IMR-90 (cell line): ENCODE results near the gene ARHGEF12. TPM values are rescaled to one million over a fixed set of nuclear protein-coding genes. Genes with fewer than 3 reads are reported as not detected.

Experiments
- ATAC-seq: fragments of 200-7000 bp; cut with Tn5 transposase; 2 replicates; pipeline ENCODE4 v1.9.1; 2020; ENCODE audit warnings: low read depth, mild to moderate bottlenecking, moderate library complexity
- BruUV-seq: library from RNA; stranded (reverse); fragments of 400-500 nt; replicated peaks from 2 replicates; lab custom pipeline; 2021; lab: Mats Ljungman, UMichigan
- CTCF ChIA-PET: fragments of 300-600 bp; formaldehyde crosslinking; extraction: SDS; loops from one replicate; lab custom pipeline; 2021; ENCODE audit warnings: antibody characterized with exemption; lab: Yijun Ruan, JAX
- POLR2A ChIA-PET: fragments of 300-600 bp; sonication (Branson Sonifier 250); formaldehyde crosslinking; loops from one replicate; lab custom pipeline; 2022; ENCODE audit warnings: antibody characterized with exemption; ENCODE audit not compliant: unreplicated experiment; lab: Charles Lee
- DNase-seq: peaks from one replicate; pipeline ENCODE4 v3.0.0; 2013
- H2AFZ ChIP-seq: replicated peaks from 2 replicates; pipeline ENCODE3; 2013; ENCODE audit warnings: low read length, mild to moderate bottlenecking; ENCODE audit not compliant: poor library complexity
- H2AK5ac ChIP-seq: 2 replicates; pipeline ENCODE4 v1.6.1; 2013; ENCODE audit warnings: low read depth, low read length, inconsistent platforms
- H2AK9ac ChIP-seq: replicated peaks from 2 replicates; pipeline ENCODE3; 2013; ENCODE audit warnings: mild to moderate bottlenecking, low read depth, low read length, moderate library complexity; ENCODE audit not compliant: poor library complexity
- H2BK120ac ChIP-seq: 2 replicates; pipeline ENCODE4 v1.6.1; 2013; ENCODE audit warnings: low read depth, low read length, inconsistent platforms
- H2BK15ac ChIP-seq: 3 replicates; pipeline ENCODE4 v1.6.1; 2013; ENCODE audit warnings: low read depth, low read length, inconsistent platforms
- H2BK20ac ChIP-seq: 2 replicates; pipeline ENCODE4 v1.6.1; 2013; ENCODE audit warnings: low read depth, mild to moderate bottlenecking, inconsistent platforms, low read length, moderate library complexity
- H2BK5ac ChIP-seq: 2 replicates; pipeline ENCODE4 v1.6.1; 2013; ENCODE audit warnings: mild to moderate bottlenecking, low read depth, low read length, inconsistent platforms; ENCODE audit not compliant: poor library complexity, severe bottlenecking
- H3K14ac ChIP-seq: replicated peaks from 2 replicates; pipeline ENCODE4 v1.6.1; 2013; ENCODE audit warnings: low read depth, low read length, inconsistent platforms
- H3K18ac ChIP-seq: 2 replicates; pipeline ENCODE4 v1.6.1; 2013; ENCODE audit warnings: low read depth, low read length, control low read depth
- H3K23ac ChIP-seq: 2 replicates; pipeline ENCODE4 v1.6.1; 2013; ENCODE audit warnings: low read depth, low read length, inconsistent platforms
- H3K27ac ChIP-seq: 2 replicates; pipeline ENCODE4 v1.5.1; 2013; ENCODE audit warnings: mild to moderate bottlenecking, control low read depth, low read length; ENCODE audit not compliant: insufficient read depth
- H3K27me3 ChIP-seq: 2 replicates; pipeline ENCODE4 v1.6.1; 2013; ENCODE audit warnings: low read length; ENCODE audit not compliant: control insufficient read depth, insufficient read depth
- H3K36me3 ChIP-seq: 2 replicates; pipeline ENCODE4 v1.6.1; 2013; ENCODE audit warnings: low read length, mixed read lengths; ENCODE audit not compliant: control insufficient read depth, insufficient read depth
- H3K4ac ChIP-seq: 2 replicates; pipeline ENCODE4 v1.6.1; 2013; ENCODE audit warnings: low read depth, low read length, inconsistent platforms
- H3K4me1 ChIP-seq: 2 replicates; pipeline ENCODE4 v1.6.1; 2013; ENCODE audit warnings: low read length, mixed read lengths; ENCODE audit not compliant: control insufficient read depth, insufficient read depth
- H3K4me2 ChIP-seq: 2 replicates; pipeline ENCODE4 v1.6.1; 2013; ENCODE audit warnings: low read depth, mild to moderate bottlenecking, control low read depth, low read length, moderate library complexity
- H3K4me3 ChIP-seq: 2 replicates; pipeline ENCODE4 v1.5.1; 2013; ENCODE audit warnings: low read depth, mild to moderate bottlenecking, control low read depth, low read length, moderate library complexity; ENCODE audit not compliant: insufficient read depth
- H3K56ac ChIP-seq: 2 replicates; pipeline ENCODE4 v1.6.1; 2013; ENCODE audit warnings: low read length, inconsistent platforms; ENCODE audit not compliant: insufficient read depth; ENCODE audit errors: extremely low read depth
- H3K79me1 ChIP-seq, 2 experiments: 2 replicates each; pipeline ENCODE4 v1.6.1; 2013; ENCODE audit warnings: low read length in 2 of 2, inconsistent platforms in 1 of 2, low read depth in 1 of 2
- H3K9ac ChIP-seq: 2 replicates; pipeline ENCODE4 v1.6.1; 2013; ENCODE audit warnings: low read depth, low read length, control low read depth
- H3K9me1 ChIP-seq: 2 replicates; pipeline ENCODE4 v1.6.1; 2013; ENCODE audit warnings: low read length, inconsistent platforms; ENCODE audit not compliant: insufficient read depth
- H3K9me3 ChIP-seq: 2 replicates; pipeline ENCODE4 v1.6.1; 2013; ENCODE audit warnings: low read length; ENCODE audit not compliant: control insufficient read depth, insufficient read depth
- H4K20me1 ChIP-seq: 2 replicates; pipeline ENCODE4 v1.6.1; 2013; ENCODE audit warnings: low read length, inconsistent platforms; ENCODE audit not compliant: insufficient read depth
- H4K5ac ChIP-seq: 2 replicates; pipeline ENCODE4 v1.6.1; 2013; ENCODE audit warnings: mild to moderate bottlenecking, low read depth, low read length, control low read depth
- H4K8ac ChIP-seq, 2 experiments: 2 replicates each; pipeline ENCODE4 v1.6.1; 2013; ENCODE audit warnings: low read depth in 2 of 2, low read length in 2 of 2, control low read depth in 1 of 2, inconsistent platforms in 1 of 2
- H4K91ac ChIP-seq: 2 replicates; pipeline ENCODE4 v1.6.1; 2013; ENCODE audit warnings: low read depth, low read length, inconsistent platforms; ENCODE audit not compliant: insufficient read depth
- BHLHE40 ChIP-seq: fragments of 150-350 bp; IDR thresholded peaks from 2 replicates; pipeline ENCODE4 v1.6.1; 2016; ENCODE audit warnings: mild to moderate bottlenecking, low read depth, low read length
- CEBPB ChIP-seq: IDR thresholded peaks from 2 replicates; pipeline ENCODE4 v1.6.1; 2012; ENCODE audit warnings: low read depth, low read length, improper control_type of control experiment
- CHD1 ChIP-seq: IDR thresholded peaks from 2 replicates; pipeline ENCODE4 v1.6.1; 2012; ENCODE audit warnings: low read depth, low read length, improper control_type of control experiment
- FOS ChIP-seq: fragments of 150-350 bp; IDR thresholded peaks from 2 replicates; pipeline ENCODE4 v1.6.1; 2016; ENCODE audit warnings: low read depth, low read length
- MAFK ChIP-seq: IDR thresholded peaks from 2 replicates; pipeline ENCODE4 v1.6.1; 2012; ENCODE audit warnings: low read depth, low read length, improper control_type of control experiment
- MAZ ChIP-seq: IDR thresholded peaks from 2 replicates; pipeline ENCODE4 v1.6.1; 2012; ENCODE audit warnings: low read depth, mild to moderate bottlenecking, low read length, improper control_type of control experiment, moderate library complexity, borderline replicate concordance
- MXI1 ChIP-seq: IDR thresholded peaks from 2 replicates; pipeline ENCODE4 v1.6.1; 2012; ENCODE audit warnings: low read depth, mild to moderate bottlenecking, low read length, moderate library complexity, borderline replicate concordance
- NFE2L2 ChIP-seq: fragments of 150-350 bp; IDR thresholded peaks from 2 replicates; pipeline ENCODE4 v1.6.1; 2016; ENCODE audit warnings: low read depth, mild to moderate bottlenecking, low read length
- POLR2A ChIP-seq: IDR thresholded peaks from 2 replicates; pipeline ENCODE4 v1.6.1; 2012; ENCODE audit warnings: mild to moderate bottlenecking, low read depth, low read length
- RAD21 ChIP-seq: IDR thresholded peaks from 2 replicates; pipeline ENCODE4 v1.6.1; 2012; ENCODE audit warnings: low read length, improper control_type of control experiment
- RCOR1 ChIP-seq: IDR thresholded peaks from 2 replicates; pipeline ENCODE4 v1.6.1; 2012; ENCODE audit warnings: mild to moderate bottlenecking, low read length, improper control_type of control experiment; ENCODE audit not compliant: insufficient replicate concordance
- RFX5 ChIP-seq: IDR thresholded peaks from 2 replicates; pipeline ENCODE4 v1.8.0; 2012; ENCODE audit warnings: low read depth, mild to moderate bottlenecking, low read length, moderate library complexity
- SMC3 ChIP-seq: fragments of 150-350 bp; IDR thresholded peaks from 2 replicates; pipeline ENCODE4 v1.6.1; 2016; ENCODE audit warnings: low read depth, mild to moderate bottlenecking, antibody characterized with exemption, low read length, moderate library complexity
- WGBS, 2 experiments: methylation state at CpG; one replicate each; pipeline versions ENCODE4 v1.1.5 to v1.1.7; 2013; ENCODE audit warnings: missing lambda C conversion rate in 2 of 2; ENCODE audit not compliant: insufficient read length in 1 of 2; ENCODE audit errors: extremely low coverage in 2 of 2; 5-methylcytosine and 5-hydroxymethylcytosine counted together
- dilution Hi-C: fragments of 300-500 bp; cut with HindIII; formaldehyde crosslinking; loops from one replicate; pipeline ENCODE4 v1.14.3; 2018; ENCODE audit warnings: low sequenced_read_pairs; ENCODE audit not compliant: unreplicated experiment
- in situ Hi-C: fragments of 300-500 bp; cut with MboI; formaldehyde crosslinking; loops from 3 replicates; pipeline ENCODE4 v1.14.3; 2019; ENCODE audit warnings: low sequenced_read_pairs, inconsistent platforms, mixed read lengths
- intact Hi-C: fragments of 100-400 bp; cut with micrococcal nuclease; formaldehyde crosslinking; loops from 2 replicates; pipeline ENCODE4 v1.10.0; 2022
- polyA plus RNA-seq, 3 experiments: library from polyadenylated mRNA; depleted of rRNA; stranded (reverse); fragments of >200 nt; gene quantifications; 2 replicates each; pipeline ENCODE4 v1.2.3, GENCODE V29; 2012; ENCODE audit warnings: low replicate concordance in 1 of 3
- total RNA-seq: library from RNA; depleted of rRNA; stranded (reverse); fragments of >200 nt; gene quantifications from 2 replicates; pipeline ENCODE4 v1.2.3, GENCODE V29; 2012
- TF ChIP-seq, protein P1 (sequence below): fragments of 150-350 bp; IDR thresholded peaks from 2 replicates; pipeline ENCODE4 v1.6.1; 2016; ENCODE audit warnings: low read depth, mild to moderate bottlenecking, low read length, moderate library complexity, borderline replicate concordance
- TF ChIP-seq, protein P2 (sequence below): fragments of 150-350 bp; IDR thresholded peaks from 2 replicates; pipeline ENCODE4 v1.6.1; 2017; ENCODE audit warnings: mild to moderate bottlenecking, antibody characterized with exemption, low read length, low read depth
- TF ChIP-seq, protein P3 (sequence below): conservative IDR thresholded peaks from 2 replicates; pipeline ENCODE4 v1.5.1; 2012; ENCODE audit warnings: mild to moderate bottlenecking, low read depth, low read length, improper control_type of control experiment

ARHGEF12 gene
- total and polyA plus RNA-seq, 2 of the 4 experiments (the other 2 are of a cell fraction) = 25.5 to 115 TPM

DNA sequence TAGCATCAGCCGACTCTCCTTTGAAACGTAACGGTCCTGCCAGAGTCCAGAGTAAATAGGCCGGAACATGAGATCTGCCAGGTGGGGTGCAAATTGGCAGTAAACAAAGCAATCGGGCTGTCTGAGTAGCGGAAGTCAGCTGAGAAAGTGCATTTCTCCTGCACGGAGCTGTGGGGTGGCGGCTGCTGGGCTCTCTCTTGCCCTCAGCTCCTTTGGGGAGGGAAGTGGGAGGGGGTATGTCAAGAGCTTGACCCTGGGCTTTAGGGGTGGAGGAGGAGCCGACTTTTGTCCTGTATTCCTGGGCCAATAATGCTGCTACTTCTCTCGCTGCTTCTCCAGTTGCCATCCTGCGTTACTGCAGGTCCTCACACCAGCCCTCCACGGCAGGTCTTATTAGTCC, 187.0 kb downstream of the ARHGEF12 start:
- Histone ChIP-seq H2BK120ac (no peak overlapping the region), H2BK20ac (no peak overlapping the region), H2AK9ac (no peak overlapping the region), H3K9me1 (peaks cover 3% of the 10 kb centered on the region; the same call in 1 of the 2 replicates), H3K4me1 (peaks cover 6% of the 10 kb centered on the region; the same call in 1 of the 2 replicates), H2AFZ (no peak overlapping the region), H4K91ac (no peak overlapping the region), H3K27me3 (peaks cover 2% of the 10 kb centered on the region; the same call in 1 of the 2 replicates), H3K4me2 (no peak overlapping the region), H4K5ac (no peak overlapping the region), H2BK15ac (no peak overlapping the region), H3K9me3 (no peaks in the 10 kb centered on the region), H4K8ac (no peak overlapping the region), H3K9ac (no peak overlapping the region), H2BK5ac (no peak overlapping the region), H3K79me1 (no peaks in the 10 kb centered on the region), H2AK5ac (no peak overlapping the region), H3K36me3 (no peaks in the 10 kb centered on the region), H3K56ac (no peak overlapping the region), H3K4me3 (no peak overlapping the region), H3K14ac (no peak overlapping the region), H4K20me1 (no peaks in the 10 kb centered on the region), H3K18ac (no peak overlapping the region), H3K4ac (no peak overlapping the region), H3K27ac (no peak overlapping the region), H3K23ac (no peak overlapping the region)
- in situ Hi-C loops = no loop called here
- dilution Hi-C loops = no loop called here
- CTCF ChIA-PET = no interaction called here
- DNase-seq = no peak
- BruUV-seq = no TSS peak
- intact Hi-C loops = no loop called here
- 60% methylated on average over 9 of the region's 12 CpGs; no CpG with 5 or more reads in 1 of the 2 experiments for WGBS, 2 experiments
- no peak for ATAC-seq
- TF ChIP-seq NFE2L2 = no peak
- no peak for TF ChIP-seq RAD21
- TF ChIP-seq BHLHE40 = no peak
- TF ChIP-seq POLR2A = no peak
- TF ChIP-seq FOS = no peak
- TF ChIP-seq MXI1 = no peak
- no peak for TF ChIP-seq CEBPB
- TF ChIP-seq, protein P1, sequence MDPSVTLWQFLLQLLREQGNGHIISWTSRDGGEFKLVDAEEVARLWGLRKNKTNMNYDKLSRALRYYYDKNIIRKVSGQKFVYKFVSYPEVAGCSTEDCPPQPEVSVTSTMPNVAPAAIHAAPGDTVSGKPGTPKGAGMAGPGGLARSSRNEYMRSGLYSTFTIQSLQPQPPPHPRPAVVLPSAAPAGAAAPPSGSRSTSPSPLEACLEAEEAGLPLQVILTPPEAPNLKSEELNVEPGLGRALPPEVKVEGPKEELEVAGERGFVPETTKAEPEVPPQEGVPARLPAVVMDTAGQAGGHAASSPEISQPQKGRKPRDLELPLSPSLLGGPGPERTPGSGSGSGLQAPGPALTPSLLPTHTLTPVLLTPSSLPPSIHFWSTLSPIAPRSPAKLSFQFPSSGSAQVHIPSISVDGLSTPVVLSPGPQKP = no peak
- no peak for TF ChIP-seq MAFK
- no peak for TF ChIP-seq SMC3
- TF ChIP-seq RFX5 = no peak
- no peak for TF ChIP-seq MAZ
- TF ChIP-seq CHD1 = no peak
- TF ChIP-seq RCOR1 = no peak
- TF ChIP-seq, protein P2, sequence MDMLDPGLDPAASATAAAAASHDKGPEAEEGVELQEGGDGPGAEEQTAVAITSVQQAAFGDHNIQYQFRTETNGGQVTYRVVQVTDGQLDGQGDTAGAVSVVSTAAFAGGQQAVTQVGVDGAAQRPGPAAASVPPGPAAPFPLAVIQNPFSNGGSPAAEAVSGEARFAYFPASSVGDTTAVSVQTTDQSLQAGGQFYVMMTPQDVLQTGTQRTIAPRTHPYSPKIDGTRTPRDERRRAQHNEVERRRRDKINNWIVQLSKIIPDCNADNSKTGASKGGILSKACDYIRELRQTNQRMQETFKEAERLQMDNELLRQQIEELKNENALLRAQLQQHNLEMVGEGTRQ = no peak
- TF ChIP-seq, protein P3, sequence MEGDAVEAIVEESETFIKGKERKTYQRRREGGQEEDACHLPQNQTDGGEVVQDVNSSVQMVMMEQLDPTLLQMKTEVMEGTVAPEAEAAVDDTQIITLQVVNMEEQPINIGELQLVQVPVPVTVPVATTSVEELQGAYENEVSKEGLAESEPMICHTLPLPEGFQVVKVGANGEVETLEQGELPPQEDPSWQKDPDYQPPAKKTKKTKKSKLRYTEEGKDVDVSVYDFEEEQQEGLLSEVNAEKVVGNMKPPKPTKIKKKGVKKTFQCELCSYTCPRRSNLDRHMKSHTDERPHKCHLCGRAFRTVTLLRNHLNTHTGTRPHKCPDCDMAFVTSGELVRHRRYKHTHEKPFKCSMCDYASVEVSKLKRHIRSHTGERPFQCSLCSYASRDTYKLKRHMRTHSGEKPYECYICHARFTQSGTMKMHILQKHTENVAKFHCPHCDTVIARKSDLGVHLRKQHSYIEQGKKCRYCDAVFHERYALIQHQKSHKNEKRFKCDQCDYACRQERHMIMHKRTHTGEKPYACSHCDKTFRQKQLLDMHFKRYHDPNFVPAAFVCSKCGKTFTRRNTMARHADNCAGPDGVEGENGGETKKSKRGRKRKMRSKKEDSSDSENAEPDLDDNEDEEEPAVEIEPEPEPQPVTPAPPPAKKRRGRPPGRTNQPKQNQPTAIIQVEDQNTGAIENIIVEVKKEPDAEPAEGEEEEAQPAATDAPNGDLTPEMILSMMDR = no peak
- POLR2A ChIA-PET = no interaction called here
